Liver (tissue), 9 donors: ENCODE data around the gene ASXL2. TPM values are rescaled to one million over a fixed set of nuclear protein-coding genes. Genes with fewer than 3 reads are reported as not detected.
"Not testable (repeated sequence)": the region's sequence is repeated elsewhere in the genome, so short reads cannot be mapped to it uniquely, and the experiment has no call there.

Experiments used
- DNase-seq: peaks from one replicate; pipeline ENCODE4 v3.0.0-alpha.2; 2017; ENCODE audit warnings: low spot score
- H3K27ac ChIP-seq, 2 donors: one replicate each; pipeline ENCODE4 v1.7.0; 2013; ENCODE audit warnings: inconsistent platforms in 2 of 2, low read length in 2 of 2, control low read depth in 1 of 2, low read depth in 1 of 2, mild to moderate bottlenecking in 1 of 2
- H3K27me3 ChIP-seq, 4 donors: one replicate each; pipeline versions ENCODE4 v1.6.1 to v1.7.0; 2013; ENCODE audit warnings: low read length in 3 of 4, inconsistent platforms in 1 of 4, mild to moderate bottlenecking in 1 of 4, moderate library complexity in 1 of 4; ENCODE audit not compliant: control insufficient read depth in 4 of 4, insufficient read depth in 4 of 4
- H3K36me3 ChIP-seq, 4 donors: one replicate each; pipeline versions ENCODE4 v1.6.1 to v1.7.0; 2013; ENCODE audit warnings: low read length in 3 of 4, mild to moderate bottlenecking in 3 of 4, low read depth in 1 of 4, moderate library complexity in 1 of 4; ENCODE audit not compliant: control insufficient read depth in 4 of 4, insufficient read depth in 3 of 4
- H3K4me1 ChIP-seq, 4 donors: one replicate each; pipeline versions ENCODE4 v1.6.1 to v1.7.0; 2013; ENCODE audit warnings: low read length in 3 of 4, mild to moderate bottlenecking in 3 of 4, moderate library complexity in 1 of 4; ENCODE audit not compliant: control insufficient read depth in 4 of 4, insufficient read depth in 4 of 4
- H3K4me3 ChIP-seq, 3 donors: one replicate each; pipeline versions ENCODE4 v1.6.1 to v1.7.0; 2013; ENCODE audit warnings: low read length in 3 of 3, control low read depth in 1 of 3, low read depth in 1 of 3, mild to moderate bottlenecking in 1 of 3
- H3K9ac ChIP-seq, 2 donors: one replicate each; pipeline ENCODE4 v1.7.0; 2013; ENCODE audit warnings: low read length in 2 of 2, mild to moderate bottlenecking in 2 of 2, moderate library complexity in 2 of 2, control low read depth in 1 of 2, low read depth in 1 of 2
- H3K9me3 ChIP-seq, 4 donors: one replicate each; pipeline versions ENCODE4 v1.6.1 to v1.7.0; 2013; ENCODE audit warnings: low read length in 3 of 4; ENCODE audit not compliant: control insufficient read depth in 4 of 4
- ATF3 ChIP-seq: IDR thresholded peaks from 2 replicates; pipeline ENCODE4 v1.6.1; 2016; ENCODE audit warnings: antibody characterized with exemption
- CTCF ChIP-seq: fragments of 150-350 bp; IDR thresholded peaks from 2 replicates; pipeline ENCODE4 v1.5.1; 2017; ENCODE audit warnings: improper control_type of control experiment, low read depth, low read length; ENCODE audit not compliant: missing input control
- EGR1 ChIP-seq, 2 donors: IDR thresholded peaks; 2 replicates each; pipeline ENCODE4 v1.6.1; 2016 to 2018; ENCODE audit warnings: antibody characterized with exemption in 2 of 2, low read depth in 2 of 2
- FOXA1 ChIP-seq: IDR thresholded peaks from 2 replicates; pipeline ENCODE4 v1.6.1; 2016; ENCODE audit warnings: antibody characterized with exemption
- HNF4G ChIP-seq: IDR thresholded peaks from 2 replicates; pipeline ENCODE4 v1.6.1; 2016; ENCODE audit warnings: antibody characterized with exemption
- JUND ChIP-seq, 2 donors: IDR thresholded peaks; 2 replicates each; pipeline ENCODE4 v1.6.1; 2016; ENCODE audit warnings: antibody characterized with exemption in 2 of 2
- NR2F2 ChIP-seq: IDR thresholded peaks from 2 replicates; pipeline ENCODE4 v1.6.1; 2016; ENCODE audit warnings: antibody characterized with exemption
- RAD21 ChIP-seq, 2 donors: IDR thresholded peaks; 2 replicates each; pipeline ENCODE4 v1.6.1; 2016; ENCODE audit warnings: antibody characterized with exemption in 2 of 2, mild to moderate bottlenecking in 2 of 2
- TAF1 ChIP-seq: conservative IDR thresholded peaks from 2 replicates; pipeline ENCODE4 v1.6.1; 2016; ENCODE audit warnings: antibody characterized with exemption, mild to moderate bottlenecking
- YY1 ChIP-seq: IDR thresholded peaks from 2 replicates; pipeline ENCODE4 v1.6.1; 2016; ENCODE audit warnings: antibody characterized with exemption, mild to moderate bottlenecking
- ZBTB33 ChIP-seq: IDR thresholded peaks from 2 replicates; pipeline ENCODE4 v1.6.1; 2016; ENCODE audit warnings: antibody characterized with exemption
- WGBS: extraction: QIAGEN DNeasy Blood & Tissue Kit; methylation state at CpG from one replicate; pipeline ENCODE4 v1.1.7; 2013; 5-methylcytosine and 5-hydroxymethylcytosine counted together
- polyA plus RNA-seq, 2 donors: library from polyadenylated mRNA; stranded (reverse) in 1 of 2; unstranded in 1 of 2; fragments of 200-250 nt in 1 of 2; fragments of >200 nt in 1 of 2; fragmentation: Nextera tagmentation in 1 of 2; extraction: Ambion mirVana in 1 of 2; gene quantifications; one replicate each; pipeline versions ENCODE4 v1.2.1 to v1.2.3, GENCODE V29; 2013 to 2015
- total RNA-seq, 2 donors: library from RNA; depleted of rRNA; stranded (reverse); fragments of >200 nt; gene quantifications; one replicate each; pipeline ENCODE4 v1.2.3, GENCODE V29; 2014
- TF ChIP-seq, protein P1 (sequence below): IDR thresholded peaks from 2 replicates; pipeline ENCODE4 v1.6.1; 2016; ENCODE audit warnings: antibody characterized with exemption, mild to moderate bottlenecking
- donor health status: healthy.
- donor health status: healthy.
- donor health status: healthy.
- donor health status: healthy.
- donor health status: healthy.

The ASXL2 gene
- total and polyA plus RNA-seq, 4 donors: 2.4 to 7.3 (median 4.4) TPM

DNA sequence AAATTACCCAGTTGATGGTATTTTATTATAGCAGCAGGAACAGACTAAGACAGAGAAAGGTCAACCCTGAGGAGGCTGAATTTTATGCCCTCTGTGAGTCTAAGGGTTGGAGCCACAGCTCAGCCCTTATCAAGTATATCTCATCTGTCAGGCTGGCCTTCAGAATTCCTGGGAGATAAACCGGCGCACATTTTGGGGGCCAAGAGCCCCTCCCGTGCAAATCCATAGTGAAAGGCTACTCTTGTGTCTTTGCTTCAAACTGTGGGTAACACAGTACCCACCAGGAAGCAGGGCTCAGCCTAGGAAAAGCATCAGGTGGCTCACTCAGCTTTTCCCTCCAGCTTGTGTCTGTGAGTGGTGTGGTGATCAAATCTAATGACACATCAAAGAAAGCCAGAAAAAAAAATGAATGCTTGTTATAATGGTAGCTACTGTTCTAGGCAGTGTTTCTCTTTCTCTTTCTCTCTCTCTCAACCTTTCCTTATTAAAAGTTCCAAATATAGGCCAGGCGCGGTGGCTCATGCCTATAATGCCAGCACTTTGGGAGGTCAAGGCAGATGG is 25.0 kb upstream of the ASXL2 start:
- Histone ChIP-seq H3K4me3 (no peak overlapping the region), H3K4me1 (no peaks in the 10 kb centered on the region), H3K27me3 (no peaks in the 10 kb centered on the region), H3K27ac (no peak overlapping the region), H3K9ac (no peak overlapping the region), H3K36me3 (no peaks in the 10 kb centered on the region), H3K9me3 (no peaks in the 10 kb centered on the region)
- WGBS: 84% methylated on average over 5 of the region's 5 CpGs
- DNase-seq: no peak
- no peak for TF ChIP-seq HNF4G
- no peak for TF ChIP-seq NR2F2
- TF ChIP-seq TAF1: no peak
- no peak for TF ChIP-seq JUND (IDR thresholded peaks at IDR 0.05)
- no peak for TF ChIP-seq RAD21 (IDR thresholded peaks at IDR 0.05)
- TF ChIP-seq FOXA1: no peak
- TF ChIP-seq EGR1 (IDR thresholded peaks at IDR 0.05; ENCODE audit: low read depth in 2 of 2): no peak
- no peak for TF ChIP-seq CTCF

- Histone ChIP-seq H3K9ac (no peak overlapping the region), H3K27me3 (no peaks in the 10 kb centered on the region), H3K36me3 (no peaks in the 10 kb centered on the region), H3K4me3 (no peak overlapping the region), H3K4me1 (no peaks in the 10 kb centered on the region), H3K27ac (no peak overlapping the region), H3K9me3 (no peaks in the 10 kb centered on the region)
- DNase-seq: no peak
- 88% methylated on average over 11 of the region's 11 CpGs for WGBS
- no peak for TF ChIP-seq NR2F2
- no peak for TF ChIP-seq HNF4G
Measured at GRCh38 chr2:25899404-25899970, 21.2 kb upstream of the ASXL2 start.

- H3K9ac ChIP-seq: no peak overlapping the region
- no peaks in the 10 kb centered on the region for H3K4me1 ChIP-seq
- 74% methylated on average over 4 of the region's 4 CpGs for WGBS
- H3K27ac ChIP-seq: no peak overlapping the region
- H3K4me3 ChIP-seq: no peak overlapping the region
- H3K27me3 ChIP-seq: no peaks in the 10 kb centered on the region
- H3K9me3 ChIP-seq: no peaks in the 10 kb centered on the region
- DNase-seq: no peak
- no peaks in the 10 kb centered on the region for H3K36me3 ChIP-seq
- TF ChIP-seq RAD21 (IDR thresholded peaks at IDR 0.05) (no peak), ZBTB33 (no peak), JUND (IDR thresholded peaks at IDR 0.05) (no peak), ATF3 (no peak), YY1 (no peak), CTCF (no peak), FOXA1 (no peak)
- TF ChIP-seq, protein P1, sequence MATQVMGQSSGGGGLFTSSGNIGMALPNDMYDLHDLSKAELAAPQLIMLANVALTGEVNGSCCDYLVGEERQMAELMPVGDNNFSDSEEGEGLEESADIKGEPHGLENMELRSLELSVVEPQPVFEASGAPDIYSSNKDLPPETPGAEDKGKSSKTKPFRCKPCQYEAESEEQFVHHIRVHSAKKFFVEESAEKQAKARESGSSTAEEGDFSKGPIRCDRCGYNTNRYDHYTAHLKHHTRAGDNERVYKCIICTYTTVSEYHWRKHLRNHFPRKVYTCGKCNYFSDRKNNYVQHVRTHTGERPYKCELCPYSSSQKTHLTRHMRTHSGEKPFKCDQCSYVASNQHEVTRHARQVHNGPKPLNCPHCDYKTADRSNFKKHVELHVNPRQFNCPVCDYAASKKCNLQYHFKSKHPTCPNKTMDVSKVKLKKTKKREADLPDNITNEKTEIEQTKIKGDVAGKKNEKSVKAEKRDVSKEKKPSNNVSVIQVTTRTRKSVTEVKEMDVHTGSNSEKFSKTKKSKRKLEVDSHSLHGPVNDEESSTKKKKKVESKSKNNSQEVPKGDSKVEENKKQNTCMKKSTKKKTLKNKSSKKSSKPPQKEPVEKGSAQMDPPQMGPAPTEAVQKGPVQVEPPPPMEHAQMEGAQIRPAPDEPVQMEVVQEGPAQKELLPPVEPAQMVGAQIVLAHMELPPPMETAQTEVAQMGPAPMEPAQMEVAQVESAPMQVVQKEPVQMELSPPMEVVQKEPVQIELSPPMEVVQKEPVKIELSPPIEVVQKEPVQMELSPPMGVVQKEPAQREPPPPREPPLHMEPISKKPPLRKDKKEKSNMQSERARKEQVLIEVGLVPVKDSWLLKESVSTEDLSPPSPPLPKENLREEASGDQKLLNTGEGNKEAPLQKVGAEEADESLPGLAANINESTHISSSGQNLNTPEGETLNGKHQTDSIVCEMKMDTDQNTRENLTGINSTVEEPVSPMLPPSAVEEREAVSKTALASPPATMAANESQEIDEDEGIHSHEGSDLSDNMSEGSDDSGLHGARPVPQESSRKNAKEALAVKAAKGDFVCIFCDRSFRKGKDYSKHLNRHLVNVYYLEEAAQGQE: no peak
Measured at GRCh38 chr2:25897506-25897905, 19.2 kb upstream of the ASXL2 start.

GRCh38 chr2:25896308-25896707 is 18.0 kb upstream of the ASXL2 start:
- H3K27ac ChIP-seq, H3K4me1 ChIP-seq, H3K27me3 ChIP-seq, H3K9ac ChIP-seq, H3K4me3 ChIP-seq, H3K9me3 ChIP-seq, DNase-seq, H3K36me3 ChIP-seq: not testable (repeated sequence)
- 75% methylated on average over 9 of the region's 9 CpGs for WGBS
